Measurements from ENCODE around the gene MRPL1. TPM values are rescaled to one million over a fixed set of nuclear protein-coding genes. Genes with fewer than 3 reads are reported as not detected.

MRPL1 gene
- total RNA-seq, 1 experiment from 2014 or later: 18.3 TPM

GRCh38 chr4:77903186-77903585 lies 40.6 kb downstream of the MRPL1 start:
- Histone ChIP-seq H3K36me3 (ENCODE audit: control insufficient read depth, insufficient read depth, low read length) (no peaks in the 10 kb centered on the region; the same call in 1 of the 2 replicates), H3K4me1 (ENCODE audit: control insufficient read depth, insufficient read depth, low read length) (no peaks in the 10 kb centered on the region), H3K27me3 (ENCODE audit: control insufficient read depth, insufficient read depth, low read length) (no peaks in the 10 kb centered on the region), H3K4me3 (ENCODE audit: low read depth in 2 of 2, low read length in 2 of 2) (no peak overlapping the region), H3K27ac (ENCODE audit: low read length) (no peak overlapping the region), H3K9me3 (ENCODE audit: control insufficient read depth, insufficient read depth, low read depth, low read length) (no peaks in the 10 kb centered on the region)
- CTCF ChIA-PET: no interaction called here
- in situ Hi-C loops (cut with HindIII; ENCODE audit: low pct_unique_long_range_greater_than_20kb, low sequenced_read_pairs): no loop called here
- no peak for DNase-seq (ENCODE audit: low read depth, low spot score)
- TF ChIP-seq TCF7L2 (IDR thresholded peaks at IDR 0.05; ENCODE audit: low read depth, low read length): no peak
- TF ChIP-seq POLR2AphosphoS5 (IDR thresholded peaks at IDR 0.05; ENCODE audit: low read depth, low read length): no peak
- no peak for TF ChIP-seq SIN3A (IDR thresholded peaks at IDR 0.05; ENCODE audit: borderline replicate concordance, insufficient read depth, low read depth, low read length)
- TF ChIP-seq REST (IDR thresholded peaks at IDR 0.05; ENCODE audit: insufficient read depth in 1 of 2, low read depth in 2 of 2, low read length in 1 of 2): no peak
- TF ChIP-seq CTCF (IDR thresholded peaks at IDR 0.05): no peak
- no TSS peak for BruUV-seq (replicated peaks)
- POLR2A ChIA-PET: no interaction called here
- intact Hi-C loops (cut with micrococcal nuclease; ENCODE audit: unreplicated experiment): no loop called here
- ATAC-seq: no peak

GRCh38 chr4:77905651-77906263 lies 43.1 kb downstream of the MRPL1 start:
- TF ChIP-seq SIN3A (IDR thresholded peaks at IDR 0.05; ENCODE audit: borderline replicate concordance, insufficient read depth, low read depth, low read length) (no peak), POLR2AphosphoS5 (IDR thresholded peaks at IDR 0.05; ENCODE audit: low read depth, low read length) (no peak), TCF7L2 (IDR thresholded peaks at IDR 0.05; ENCODE audit: low read depth, low read length) (no peak), REST (IDR thresholded peaks at IDR 0.05; ENCODE audit: insufficient read depth in 1 of 2, low read depth in 2 of 2, low read length in 1 of 2) (no peak), CTCF (IDR thresholded peaks at IDR 0.05) (no peak)

More at GRCh38 chr4:77905651-77906263, 43.1 kb downstream of the MRPL1 start:
- BruUV-seq (replicated peaks): no TSS peak
- H3K4me3 ChIP-seq (ENCODE audit: low read depth in 2 of 2, low read length in 2 of 2): no peak overlapping the region
- POLR2A ChIA-PET: no interaction called here
- ATAC-seq: no peak
- intact Hi-C loops (cut with micrococcal nuclease; ENCODE audit: unreplicated experiment) (no loop called here), in situ Hi-C loops (cut with HindIII; ENCODE audit: low pct_unique_long_range_greater_than_20kb, low sequenced_read_pairs) (no loop called here)
- DNase-seq (ENCODE audit: low read depth, low spot score): no peak
- no peaks in the 10 kb centered on the region for H3K4me1 ChIP-seq (ENCODE audit: control insufficient read depth, insufficient read depth, low read length)
- CTCF ChIA-PET: no interaction called here
- no peaks in the 10 kb centered on the region for H3K9me3 ChIP-seq (ENCODE audit: control insufficient read depth, insufficient read depth, low read depth, low read length)
- H3K27me3 ChIP-seq (ENCODE audit: control insufficient read depth, insufficient read depth, low read length): no peaks in the 10 kb centered on the region
- H3K27ac ChIP-seq (ENCODE audit: low read length): no peak overlapping the region
- no peaks in the 10 kb centered on the region; the same call in 1 of the 2 replicates for H3K36me3 ChIP-seq (ENCODE audit: control insufficient read depth, insufficient read depth, low read length)

Data from Panc1 (cell line).